Measurements from ENCODE around the gene MCF2L2. TPM values are rescaled to one million over a fixed set of nuclear protein-coding genes. Genes with fewer than 3 reads are reported as not detected.

Gene MCF2L2
- total and polyA plus RNA-seq, 9 of the 15 experiments (the other 6 are each of a cell fraction or from before 2014, with no cell fraction given): 0.56 to 4.2 (median 3.0) TPM

DNA sequence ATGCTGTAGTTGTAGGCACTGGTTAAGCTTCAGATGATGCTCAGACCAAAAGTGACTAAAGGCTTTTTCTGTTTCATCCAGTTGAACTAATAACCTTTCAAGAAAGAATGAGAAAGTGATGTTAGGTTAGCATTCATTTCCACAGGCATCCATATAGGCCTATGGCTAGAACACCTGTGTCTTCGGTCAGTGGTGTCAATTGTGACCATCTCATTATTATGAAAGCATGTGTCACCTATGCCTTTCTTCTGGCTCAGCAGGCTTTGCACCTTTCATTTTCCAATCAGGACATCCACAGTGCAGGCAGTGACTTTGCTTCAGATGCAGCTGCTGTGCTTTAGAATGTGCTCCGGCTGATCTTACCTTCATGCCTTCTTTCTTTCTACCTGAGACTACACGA is 117.5 kb downstream of the MCF2L2 start:
- Histone ChIP-seq H3K36me3 (ENCODE audit: control insufficient read depth, insufficient read depth, low read length) (no peaks in the 10 kb centered on the region), H3K27me3 (ENCODE audit: control insufficient read depth in 2 of 2, insufficient read depth in 2 of 2, low read length in 2 of 2) (no peaks in the 10 kb centered on the region), H3K4me2 (ENCODE audit: insufficient read depth, low read length) (no peak overlapping the region), H3K9me3 (replicated peaks; ENCODE audit: control insufficient read depth, insufficient read depth, low read depth, low read length) (no peaks in the 10 kb centered on the region), H3K9ac (ENCODE audit: insufficient read depth in 1 of 2, low read depth in 2 of 2, low read length in 2 of 2) (no peak overlapping the region), H3K4me3 (no peak overlapping the region), H3K4me1 (replicated peaks in 1 of 2; ENCODE audit: control insufficient read depth in 2 of 2, insufficient read depth in 2 of 2, low read length in 2 of 2) (peaks cover 7 to 15% of the 10 kb centered on the region in 2 experiments; a peak in 4 of 5 replicates), H2AFZ (ENCODE audit: low read depth, low read length) (no peak overlapping the region), H3K79me2 (ENCODE audit: control insufficient read depth, insufficient read depth, low read length) (no peaks in the 10 kb centered on the region), H3K27ac (ENCODE audit: extremely low read depth, low read depth, low read length) (no peak overlapping the region), H3K9me1 (ENCODE audit: control insufficient read depth, insufficient read depth, low read length) (no peaks in the 10 kb centered on the region), H4K20me1 (replicated peaks; ENCODE audit: control insufficient read depth, insufficient read depth, low read length) (no peaks in the 10 kb centered on the region)
- no peak for FAIRE-seq
- BruUV-seq (replicated peaks): no TSS peak
- in situ Hi-C loops (cut with MboI): no loop called here
- WGBS (ENCODE audit: insufficient coverage, low coverage, missing lambda C conversion rate): 63% methylated on average over 3 of the region's 3 CpGs
- ATAC-seq: no peak
- DNase-seq (ENCODE audit: extremely low read depth in 1 of 4, low spot score in 3 of 4): no peak
- intact Hi-C loops (cut with micrococcal nuclease): no loop called here
- ChIA-PET POLR2A (interaction anchor here (1.0 to 1.9 kb wide), 5 partner anchors 9 to 23 kb away, joined by 3 to 4 read pairs (median 4); no protein-coding TSS in a partner anchor), CTCF (ENCODE audit: low intra/inter-chr PET ratio) (no interaction called here)
- TF ChIP-seq NEUROD1 (IDR thresholded peaks at IDR 0.05; ENCODE audit: borderline replicate concordance, low read depth, low read length, partially characterized antibody): no peak
- TF ChIP-seq ETV6 (IDR thresholded peaks at IDR 0.05; ENCODE audit: borderline replicate concordance in 1 of 2, low read depth in 2 of 2, low read length in 1 of 2): no peak
- TF ChIP-seq ETV6 (CRISPR knock-in tag; IDR thresholded peaks at IDR 0.05; ENCODE audit: borderline replicate concordance): no peak
- TF ChIP-seq PTTG1 (tag; IDR thresholded peaks at IDR 0.05; ENCODE audit: low read depth): no peak
- no peak for TF ChIP-seq ZNF431 (CRISPR knock-in tag; IDR thresholded peaks at IDR 0.05)
- TF ChIP-seq, protein P1, sequence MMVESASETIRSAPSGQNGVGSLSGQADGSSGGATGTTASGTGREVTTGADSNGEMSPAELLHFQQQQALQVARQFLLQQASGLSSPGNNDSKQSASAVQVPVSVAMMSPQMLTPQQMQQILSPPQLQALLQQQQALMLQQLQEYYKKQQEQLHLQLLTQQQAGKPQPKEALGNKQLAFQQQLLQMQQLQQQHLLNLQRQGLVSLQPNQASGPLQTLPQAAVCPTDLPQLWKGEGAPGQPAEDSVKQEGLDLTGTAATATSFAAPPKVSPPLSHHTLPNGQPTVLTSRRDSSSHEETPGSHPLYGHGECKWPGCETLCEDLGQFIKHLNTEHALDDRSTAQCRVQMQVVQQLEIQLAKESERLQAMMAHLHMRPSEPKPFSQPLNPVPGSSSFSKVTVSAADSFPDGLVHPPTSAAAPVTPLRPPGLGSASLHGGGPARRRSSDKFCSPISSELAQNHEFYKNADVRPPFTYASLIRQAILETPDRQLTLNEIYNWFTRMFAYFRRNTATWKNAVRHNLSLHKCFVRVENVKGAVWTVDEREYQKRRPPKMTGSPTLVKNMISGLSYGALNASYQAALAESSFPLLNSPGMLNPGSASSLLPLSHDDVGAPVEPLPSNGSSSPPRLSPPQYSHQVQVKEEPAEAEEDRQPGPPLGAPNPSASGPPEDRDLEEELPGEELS (CRISPR knock-in tag; IDR thresholded peaks at IDR 0.05; ENCODE audit: borderline replicate concordance): no peak
- TF ChIP-seq GATA2 (CRISPR knock-in tag; IDR thresholded peaks at IDR 0.05): no peak
- TF ChIP-seq PPARD (CRISPR knock-in tag; IDR thresholded peaks at IDR 0.05): no peak
- TF ChIP-seq, protein P2, sequence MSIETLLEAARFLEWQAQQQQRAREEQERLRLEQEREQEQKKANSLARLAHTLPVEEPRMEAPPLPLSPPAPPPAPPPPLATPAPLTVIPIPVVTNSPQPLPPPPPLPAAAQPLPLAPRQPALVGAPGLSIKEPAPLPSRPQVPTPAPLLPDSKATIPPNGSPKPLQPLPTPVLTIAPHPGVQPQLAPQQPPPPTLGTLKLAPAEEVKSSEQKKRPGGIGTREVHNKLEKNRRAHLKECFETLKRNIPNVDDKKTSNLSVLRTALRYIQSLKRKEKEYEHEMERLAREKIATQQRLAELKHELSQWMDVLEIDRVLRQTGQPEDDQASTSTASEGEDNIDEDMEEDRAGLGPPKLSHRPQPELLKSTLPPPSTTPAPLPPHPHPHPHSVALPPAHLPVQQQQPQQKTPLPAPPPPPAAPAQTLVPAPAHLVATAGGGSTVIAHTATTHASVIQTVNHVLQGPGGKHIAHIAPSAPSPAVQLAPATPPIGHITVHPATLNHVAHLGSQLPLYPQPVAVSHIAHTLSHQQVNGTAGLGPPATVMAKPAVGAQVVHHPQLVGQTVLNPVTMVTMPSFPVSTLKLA (conservative IDR thresholded peaks at IDR 0.05): no peak
- TF ChIP-seq, protein P3, sequence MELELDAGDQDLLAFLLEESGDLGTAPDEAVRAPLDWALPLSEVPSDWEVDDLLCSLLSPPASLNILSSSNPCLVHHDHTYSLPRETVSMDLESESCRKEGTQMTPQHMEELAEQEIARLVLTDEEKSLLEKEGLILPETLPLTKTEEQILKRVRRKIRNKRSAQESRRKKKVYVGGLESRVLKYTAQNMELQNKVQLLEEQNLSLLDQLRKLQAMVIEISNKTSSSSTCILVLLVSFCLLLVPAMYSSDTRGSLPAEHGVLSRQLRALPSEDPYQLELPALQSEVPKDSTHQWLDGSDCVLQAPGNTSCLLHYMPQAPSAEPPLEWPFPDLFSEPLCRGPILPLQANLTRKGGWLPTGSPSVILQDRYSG (tag; conservative IDR thresholded peaks at IDR 0.05; ENCODE audit: low read depth): no peak
- TF ChIP-seq, protein P4, sequence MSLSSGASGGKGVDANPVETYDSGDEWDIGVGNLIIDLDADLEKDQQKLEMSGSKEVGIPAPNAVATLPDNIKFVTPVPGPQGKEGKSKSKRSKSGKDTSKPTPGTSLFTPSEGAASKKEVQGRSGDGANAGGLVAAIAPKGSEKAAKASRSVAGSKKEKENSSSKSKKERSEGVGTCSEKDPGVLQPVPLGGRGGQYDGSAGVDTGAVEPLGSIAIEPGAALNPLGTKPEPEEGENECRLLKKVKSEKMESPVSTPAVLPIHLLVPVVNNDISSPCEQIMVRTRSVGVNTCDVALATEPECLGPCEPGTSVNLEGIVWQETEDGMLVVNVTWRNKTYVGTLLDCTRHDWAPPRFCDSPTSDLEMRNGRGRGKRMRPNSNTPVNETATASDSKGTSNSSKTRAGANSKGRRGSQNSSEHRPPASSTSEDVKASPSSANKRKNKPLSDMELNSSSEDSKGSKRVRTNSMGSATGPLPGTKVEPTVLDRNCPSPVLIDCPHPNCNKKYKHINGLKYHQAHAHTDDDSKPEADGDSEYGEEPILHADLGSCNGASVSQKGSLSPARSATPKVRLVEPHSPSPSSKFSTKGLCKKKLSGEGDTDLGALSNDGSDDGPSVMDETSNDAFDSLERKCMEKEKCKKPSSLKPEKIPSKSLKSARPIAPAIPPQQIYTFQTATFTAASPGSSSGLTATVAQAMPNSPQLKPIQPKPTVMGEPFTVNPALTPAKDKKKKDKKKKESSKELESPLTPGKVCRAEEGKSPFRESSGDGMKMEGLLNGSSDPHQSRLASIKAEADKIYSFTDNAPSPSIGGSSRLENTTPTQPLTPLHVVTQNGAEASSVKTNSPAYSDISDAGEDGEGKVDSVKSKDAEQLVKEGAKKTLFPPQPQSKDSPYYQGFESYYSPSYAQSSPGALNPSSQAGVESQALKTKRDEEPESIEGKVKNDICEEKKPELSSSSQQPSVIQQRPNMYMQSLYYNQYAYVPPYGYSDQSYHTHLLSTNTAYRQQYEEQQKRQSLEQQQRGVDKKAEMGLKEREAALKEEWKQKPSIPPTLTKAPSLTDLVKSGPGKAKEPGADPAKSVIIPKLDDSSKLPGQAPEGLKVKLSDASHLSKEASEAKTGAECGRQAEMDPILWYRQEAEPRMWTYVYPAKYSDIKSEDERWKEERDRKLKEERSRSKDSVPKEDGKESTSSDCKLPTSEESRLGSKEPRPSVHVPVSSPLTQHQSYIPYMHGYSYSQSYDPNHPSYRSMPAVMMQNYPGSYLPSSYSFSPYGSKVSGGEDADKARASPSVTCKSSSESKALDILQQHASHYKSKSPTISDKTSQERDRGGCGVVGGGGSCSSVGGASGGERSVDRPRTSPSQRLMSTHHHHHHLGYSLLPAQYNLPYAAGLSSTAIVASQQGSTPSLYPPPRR (CRISPR knock-in tag; IDR thresholded peaks at IDR 0.05; ENCODE audit: borderline replicate concordance): no peak
